Measurements from ENCODE around the gene ZSWIM6. TPM values are rescaled to one million over a fixed set of nuclear protein-coding genes. Genes with fewer than 3 reads are reported as not detected.

ZSWIM6 gene
- total RNA-seq, 1 donor from 2014 or later = 50.2 TPM

GRCh38 chr5:61450493-61451279, 118.6 kb downstream of the ZSWIM6 start:
- Mint-ChIP-seq H3K36me3 (ENCODE audit: unreplicated experiment) (peaks cover 16% of the 10 kb centered on the region), H3K4me3 (ENCODE audit: unreplicated experiment) (no peak overlapping the region), H3K9me3 (ENCODE audit: unreplicated experiment) (peaks cover 5% of the 10 kb centered on the region), H3K27ac (ENCODE audit: unreplicated experiment) (no peak overlapping the region), H3K27me3 (ENCODE audit: unreplicated experiment) (no peaks in the 10 kb centered on the region), H3K4me1 (ENCODE audit: low read depth, unreplicated experiment) (peaks cover 13% of the 10 kb centered on the region)
- TF ChIP-seq CTCF (IDR thresholded peaks at IDR 0.05; ENCODE audit: partially characterized antibody, unreplicated experiment) = no peak
- DNase-seq = no peak

GRCh38 chr5:61455179-61456006, 123.3 kb downstream of the ZSWIM6 start:
- Mint-ChIP-seq H3K4me1 (ENCODE audit: low read depth, unreplicated experiment) (peaks cover 12% of the 10 kb centered on the region), H3K9me3 (ENCODE audit: unreplicated experiment) (no peaks in the 10 kb centered on the region), H3K27ac (ENCODE audit: unreplicated experiment) (peak overlapping the region; percentile 34), H3K36me3 (ENCODE audit: unreplicated experiment) (no peaks in the 10 kb centered on the region), H3K4me3 (ENCODE audit: unreplicated experiment) (no peak overlapping the region), H3K27me3 (ENCODE audit: unreplicated experiment) (no peaks in the 10 kb centered on the region)
- DNase-seq = peak; percentile 25
- TF ChIP-seq CTCF (IDR thresholded peaks at IDR 0.05; ENCODE audit: partially characterized antibody, unreplicated experiment) = no peak

- Mint-ChIP-seq H3K27ac (ENCODE audit: unreplicated experiment) (no peak overlapping the region), H3K4me1 (ENCODE audit: low read depth, unreplicated experiment) (peaks cover 12% of the 10 kb centered on the region), H3K9me3 (ENCODE audit: unreplicated experiment) (no peaks in the 10 kb centered on the region), H3K4me3 (ENCODE audit: unreplicated experiment) (no peak overlapping the region), H3K27me3 (ENCODE audit: unreplicated experiment) (no peaks in the 10 kb centered on the region), H3K36me3 (ENCODE audit: unreplicated experiment) (no peaks in the 10 kb centered on the region)
- no peak for TF ChIP-seq CTCF (IDR thresholded peaks at IDR 0.05; ENCODE audit: partially characterized antibody, unreplicated experiment)
- no peak for DNase-seq
Measured at GRCh38 chr5:61460471-61460870, 128.4 kb downstream of the ZSWIM6 start.

- no peak for TF ChIP-seq CTCF (IDR thresholded peaks at IDR 0.05; ENCODE audit: partially characterized antibody, unreplicated experiment)
- H3K27me3 Mint-ChIP-seq (ENCODE audit: unreplicated experiment) = no peaks in the 10 kb centered on the region
Measured at GRCh38 chr5:61461417-61461816, 129.4 kb downstream of the ZSWIM6 start.

GRCh38 chr5:61461926-61462325, 129.9 kb downstream of the ZSWIM6 start:
- no peak for TF ChIP-seq CTCF (IDR thresholded peaks at IDR 0.05; ENCODE audit: partially characterized antibody, unreplicated experiment)
- Mint-ChIP-seq H3K27ac (ENCODE audit: unreplicated experiment) (no peak overlapping the region), H3K36me3 (ENCODE audit: unreplicated experiment) (no peaks in the 10 kb centered on the region), H3K4me1 (ENCODE audit: low read depth, unreplicated experiment) (peaks cover 12% of the 10 kb centered on the region), H3K27me3 (ENCODE audit: unreplicated experiment) (no peaks in the 10 kb centered on the region), H3K4me3 (ENCODE audit: unreplicated experiment) (no peak overlapping the region), H3K9me3 (ENCODE audit: unreplicated experiment) (no peaks in the 10 kb centered on the region)
- no peak for DNase-seq

More at GRCh38 chr5:61461417-61461816, 129.4 kb downstream of the ZSWIM6 start:
- no peak overlapping the region for H3K4me3 Mint-ChIP-seq (ENCODE audit: unreplicated experiment)
- no peaks in the 10 kb centered on the region for H3K36me3 Mint-ChIP-seq (ENCODE audit: unreplicated experiment)
- no peak overlapping the region for H3K27ac Mint-ChIP-seq (ENCODE audit: unreplicated experiment)
- no peak for DNase-seq
- H3K4me1 Mint-ChIP-seq (ENCODE audit: low read depth, unreplicated experiment) = peaks cover 13% of the 10 kb centered on the region
- no peaks in the 10 kb centered on the region for H3K9me3 Mint-ChIP-seq (ENCODE audit: unreplicated experiment)

Measured in glutamatergic neuron (in vitro differentiated cells).